ENCODE data around the gene EFHD2.

DNA sequence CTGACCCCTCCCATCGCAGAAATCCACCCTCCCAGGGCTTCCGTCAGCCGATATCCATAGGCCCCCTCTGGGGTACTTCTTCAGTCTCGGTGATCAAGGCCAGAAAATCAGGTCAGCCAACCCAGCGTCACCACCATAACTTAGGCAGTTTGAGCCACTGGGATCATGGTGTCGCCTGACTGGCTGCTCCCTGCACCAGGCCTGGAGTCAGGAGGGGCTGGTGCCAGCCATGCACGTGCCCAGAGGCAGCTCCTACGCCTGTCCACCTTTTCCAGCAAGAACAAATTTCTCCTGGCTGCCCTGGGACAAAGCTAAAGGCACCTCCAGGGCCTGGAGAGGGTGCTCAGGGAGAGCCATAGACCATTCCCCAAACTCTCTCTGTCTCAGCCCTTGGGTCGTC lies 23.8 kb downstream of the EFHD2 start:
- TF ChIP-seq CTCF (tag by site-specific recombination; IDR thresholded peaks at IDR 0.05): no peak
- no peak for TF ChIP-seq ZNF549 (tag by site-specific recombination; IDR thresholded peaks at IDR 0.05)
- TF ChIP-seq ZNF274 (IDR thresholded peaks at IDR 0.05; ENCODE audit: low read length): no peak
- no peak for TF ChIP-seq ZNF274 (tag by site-specific recombination; IDR thresholded peaks at IDR 0.05; ENCODE audit: borderline replicate concordance)
- TF ChIP-seq, protein P1, sequence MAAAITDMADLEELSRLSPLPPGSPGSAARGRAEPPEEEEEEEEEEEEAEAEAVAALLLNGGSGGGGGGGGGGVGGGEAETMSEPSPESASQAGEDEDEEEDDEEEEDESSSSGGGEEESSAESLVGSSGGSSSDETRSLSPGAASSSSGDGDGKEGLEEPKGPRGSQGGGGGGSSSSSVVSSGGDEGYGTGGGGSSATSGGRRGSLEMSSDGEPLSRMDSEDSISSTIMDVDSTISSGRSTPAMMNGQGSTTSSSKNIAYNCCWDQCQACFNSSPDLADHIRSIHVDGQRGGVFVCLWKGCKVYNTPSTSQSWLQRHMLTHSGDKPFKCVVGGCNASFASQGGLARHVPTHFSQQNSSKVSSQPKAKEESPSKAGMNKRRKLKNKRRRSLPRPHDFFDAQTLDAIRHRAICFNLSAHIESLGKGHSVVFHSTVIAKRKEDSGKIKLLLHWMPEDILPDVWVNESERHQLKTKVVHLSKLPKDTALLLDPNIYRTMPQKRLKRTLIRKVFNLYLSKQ (tag by site-specific recombination; IDR thresholded peaks at IDR 0.05; ENCODE audit: borderline replicate concordance): no peak
- no peak for TF ChIP-seq ZNF155 (tag by site-specific recombination; IDR thresholded peaks at IDR 0.05)
- TF ChIP-seq SP7 (tag by site-specific recombination; IDR thresholded peaks at IDR 0.05): no peak
- TF ChIP-seq ZNF501 (tag by site-specific recombination; IDR thresholded peaks at IDR 0.05): no peak

Measured in HEK293 (cell line).